OCI-LY7 (cell line): Measurements from ENCODE around the gene IL22RA2. TPM values are rescaled to one million over a fixed set of nuclear protein-coding genes. Genes with fewer than 3 reads are reported as not detected.

ENCODE experiments used
- BruUV-seq: library from RNA; stranded (reverse); fragments of 400-500 nt; replicated peaks from 2 replicates; lab custom pipeline; 2021; lab: Mats Ljungman, UMichigan
- CTCF ChIA-PET: fragments of 300-600 bp; sonication (Branson Sonifier 250); formaldehyde crosslinking; loops from one replicate; lab custom pipeline; 2022; ENCODE audit warnings: antibody characterized with exemption; ENCODE audit not compliant: unreplicated experiment; lab: Charles Lee
- POLR2A ChIA-PET: fragments of 300-600 bp; sonication (Branson Sonifier 250); formaldehyde crosslinking; loops from one replicate; lab custom pipeline; 2022; ENCODE audit warnings: antibody characterized with exemption; lab: Charles Lee
- DNase-seq: peaks from one replicate; pipeline ENCODE4 v3.0.0-alpha.2; 2015; ENCODE audit warnings: low spot score
- H2AFZ ChIP-seq: fragments of 200-600 bp; sonication (generic), shearing (Covaris generic); 2 replicates; pipeline ENCODE4 v1.6.1; 2014; ENCODE audit warnings: mild to moderate bottlenecking, antibody characterized with exemption, low read length, moderate library complexity
- H3K27ac ChIP-seq: fragments of 200-600 bp; sonication (generic); 2 replicates; pipeline ENCODE4 v1.5.1; 2014; ENCODE audit warnings: mixed run types, low read depth, mild to moderate bottlenecking, moderate library complexity, low read length, inconsistent platforms; ENCODE audit not compliant: poor library complexity, severe bottlenecking
- H3K36me3 ChIP-seq: fragments of 200-600 bp; sonication (generic); 2 replicates; pipeline ENCODE4 v1.6.1; 2014; ENCODE audit warnings: mild to moderate bottlenecking, antibody characterized with exemption, low read length, moderate library complexity, mixed read lengths; ENCODE audit not compliant: insufficient read depth
- H3K4me1 ChIP-seq: fragments of 200-600 bp; sonication (generic); 2 replicates; pipeline ENCODE4 v1.5.1; 2014; ENCODE audit warnings: mild to moderate bottlenecking, low read length; ENCODE audit not compliant: insufficient read depth, poor library complexity, severe bottlenecking
- H3K4me2 ChIP-seq: fragments of 200-600 bp; sonication (generic); 2 replicates; pipeline ENCODE4 v1.6.1; 2014; ENCODE audit warnings: mild to moderate bottlenecking, low read length
- H3K4me3 ChIP-seq: fragments of 200-600 bp; sonication (generic); 2 replicates; pipeline ENCODE4 v1.5.1; 2014; ENCODE audit warnings: mild to moderate bottlenecking, low read depth, low read length; ENCODE audit not compliant: poor library complexity, severe bottlenecking
- H3K79me2 ChIP-seq: fragments of 200-600 bp; sonication (generic); 2 replicates; pipeline ENCODE4 v1.6.1; 2016; ENCODE audit warnings: low read depth, mild to moderate bottlenecking, low read length, moderate library complexity, mixed read lengths; ENCODE audit not compliant: insufficient read depth
- H3K9me2 ChIP-seq: fragments of 200-600 bp; sonication (generic); 2 replicates; pipeline ENCODE4 v1.6.1; 2016; ENCODE audit warnings: mild to moderate bottlenecking, low read length, mixed read lengths; ENCODE audit not compliant: insufficient read depth
- H3K9me3 ChIP-seq: fragments of 200-600 bp; sonication (generic); 2 replicates; pipeline ENCODE4 v1.6.1; 2014; ENCODE audit warnings: mild to moderate bottlenecking, mixed run types, low read length, mixed read lengths
- H4K20me1 ChIP-seq: fragments of 200-600 bp; sonication (generic); 2 replicates; pipeline ENCODE4 v1.6.1; 2014; ENCODE audit warnings: mild to moderate bottlenecking, antibody characterized with exemption, low read length, moderate library complexity, mixed read lengths; ENCODE audit not compliant: insufficient read depth
- EZH2phosphoT487 ChIP-seq: fragments of 200-600 bp; sonication (generic); IDR thresholded peaks from 2 replicates; pipeline ENCODE4 v1.6.1; 2018; ENCODE audit warnings: low read depth, borderline replicate concordance, mild to moderate bottlenecking, mixed run types, antibody characterized with exemption, low read length, moderate library complexity, mixed read lengths
- intact Hi-C: fragments of 100-400 bp; cut with micrococcal nuclease; formaldehyde crosslinking; loops from one replicate; pipeline ENCODE4 v1.10.0; 2022; ENCODE audit not compliant: unreplicated experiment
- total RNA-seq, 2 experiments: library from RNA; depleted of rRNA in 1 of 2; stranded (reverse); fragments of >200 nt in 1 of 2; shearing (Covaris generic) in 1 of 2; gene quantifications; 2 replicates each; pipeline ENCODE4 v1.2.3, GENCODE V29; 2014 to 2022
- TF ChIP-seq, protein P1 (sequence below): fragments of 200-600 bp; sonication (generic); conservative IDR thresholded peaks from 2 replicates; pipeline ENCODE4 v1.5.1; 2014; ENCODE audit warnings: mild to moderate bottlenecking, antibody characterized with exemption, low read length, moderate library complexity, mixed read lengths

Gene IL22RA2
- total RNA-seq, 2 experiments from 2014 or later: not detected

DNA sequence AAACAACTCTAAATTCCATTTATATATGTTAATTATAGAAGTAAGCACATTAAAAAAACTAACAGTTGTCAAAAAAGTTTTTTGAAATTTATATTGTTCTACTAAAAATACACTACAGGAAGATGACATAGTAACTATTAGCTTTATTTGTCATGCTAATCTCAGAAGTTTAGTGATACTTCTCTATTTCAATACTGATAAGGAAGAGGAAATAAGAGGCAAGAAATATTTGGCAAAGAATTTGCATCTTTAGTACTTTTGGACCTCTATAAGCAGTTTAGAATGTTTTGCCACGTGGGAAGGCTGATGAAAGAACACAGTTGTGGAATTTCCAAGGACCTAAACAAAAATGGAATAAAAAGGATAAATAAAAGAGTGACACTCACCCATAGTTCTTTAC, 33.1 kb upstream of the IL22RA2 start:
- Histone ChIP-seq H3K36me3 (peaks cover 97% of the 10 kb centered on the region), H3K79me2 (peaks cover 20% of the 10 kb centered on the region; the same call in 1 of the 2 replicates), H3K4me2 (no peak overlapping the region), H3K27ac (no peak overlapping the region), H3K9me3 (peaks cover 41% of the 10 kb centered on the region), H3K4me3 (no peak overlapping the region), H2AFZ (no peak overlapping the region), H4K20me1 (no peaks in the 10 kb centered on the region), H3K9me2 (no peaks in the 10 kb centered on the region), H3K4me1 (no peaks in the 10 kb centered on the region)
- ChIA-PET CTCF (no interaction called here), POLR2A (no interaction called here)
- TF ChIP-seq EZH2phosphoT487: no peak
- TF ChIP-seq, protein P1, sequence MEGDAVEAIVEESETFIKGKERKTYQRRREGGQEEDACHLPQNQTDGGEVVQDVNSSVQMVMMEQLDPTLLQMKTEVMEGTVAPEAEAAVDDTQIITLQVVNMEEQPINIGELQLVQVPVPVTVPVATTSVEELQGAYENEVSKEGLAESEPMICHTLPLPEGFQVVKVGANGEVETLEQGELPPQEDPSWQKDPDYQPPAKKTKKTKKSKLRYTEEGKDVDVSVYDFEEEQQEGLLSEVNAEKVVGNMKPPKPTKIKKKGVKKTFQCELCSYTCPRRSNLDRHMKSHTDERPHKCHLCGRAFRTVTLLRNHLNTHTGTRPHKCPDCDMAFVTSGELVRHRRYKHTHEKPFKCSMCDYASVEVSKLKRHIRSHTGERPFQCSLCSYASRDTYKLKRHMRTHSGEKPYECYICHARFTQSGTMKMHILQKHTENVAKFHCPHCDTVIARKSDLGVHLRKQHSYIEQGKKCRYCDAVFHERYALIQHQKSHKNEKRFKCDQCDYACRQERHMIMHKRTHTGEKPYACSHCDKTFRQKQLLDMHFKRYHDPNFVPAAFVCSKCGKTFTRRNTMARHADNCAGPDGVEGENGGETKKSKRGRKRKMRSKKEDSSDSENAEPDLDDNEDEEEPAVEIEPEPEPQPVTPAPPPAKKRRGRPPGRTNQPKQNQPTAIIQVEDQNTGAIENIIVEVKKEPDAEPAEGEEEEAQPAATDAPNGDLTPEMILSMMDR: no peak
- intact Hi-C loops: no loop called here
- DNase-seq: no peak
- no TSS peak for BruUV-seq

DNA sequence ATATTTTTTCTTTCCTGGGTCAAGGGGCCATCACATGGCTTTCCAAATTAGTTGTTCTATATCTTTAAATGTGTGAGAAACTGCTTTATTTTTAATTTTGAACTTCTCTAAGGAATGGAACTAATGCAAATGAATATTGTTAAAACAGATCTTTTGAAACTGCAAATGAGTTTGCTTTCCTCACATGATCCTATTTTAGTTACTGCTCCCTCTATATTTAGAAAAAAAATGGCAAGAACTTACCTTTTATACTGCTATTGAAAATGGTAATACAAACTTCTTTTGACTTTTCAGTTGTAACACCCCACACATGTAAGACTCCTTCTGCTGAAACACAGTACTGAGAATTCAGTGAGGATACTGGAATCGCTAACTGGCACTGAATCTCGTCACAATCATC, 29.8 kb upstream of the IL22RA2 start:
- Histone ChIP-seq H3K36me3 (peaks cover 94% of the 10 kb centered on the region), H3K9me3 (peaks cover 18% of the 10 kb centered on the region), H4K20me1 (no peaks in the 10 kb centered on the region), H3K27ac (no peak overlapping the region), H3K4me2 (no peak overlapping the region), H3K4me1 (no peaks in the 10 kb centered on the region), H2AFZ (no peak overlapping the region), H3K4me3 (no peak overlapping the region), H3K79me2 (no peaks in the 10 kb centered on the region), H3K9me2 (no peaks in the 10 kb centered on the region)
- POLR2A ChIA-PET: interaction anchor here (0.7 to 1.1 kb wide), 2 partner anchors 9 to 11 kb away, joined by 4 read pairs; no protein-coding TSS in a partner anchor
- no TSS peak for BruUV-seq
- no peak for DNase-seq
- intact Hi-C loops: no loop called here
- CTCF ChIA-PET: no interaction called here
- TF ChIP-seq EZH2phosphoT487: no peak
- TF ChIP-seq, protein P1: no peak

GRCh38 chr6:137202078-137202477, 28.6 kb upstream of the IL22RA2 start:
- ChIA-PET POLR2A (no interaction called here), CTCF (no interaction called here)
- intact Hi-C loops: no loop called here
- Histone ChIP-seq H3K4me3 (no peak overlapping the region), H3K79me2 (no peaks in the 10 kb centered on the region), H3K9me2 (no peaks in the 10 kb centered on the region), H3K36me3 (peaks cover 94% of the 10 kb centered on the region), H3K4me1 (no peaks in the 10 kb centered on the region), H3K9me3 (peaks cover 11% of the 10 kb centered on the region), H2AFZ (no peak overlapping the region), H4K20me1 (no peaks in the 10 kb centered on the region), H3K27ac (no peak overlapping the region), H3K4me2 (no peak overlapping the region)
- TF ChIP-seq, protein P1: no peak; the same call in 1 of the 2 replicates
- no peak for TF ChIP-seq EZH2phosphoT487
- no TSS peak for BruUV-seq
- no peak for DNase-seq
